ENCODE measurements around the gene NFRKB. TPM values are rescaled to one million over a fixed set of nuclear protein-coding genes. Genes with fewer than 3 reads are reported as not detected.
"Not testable (repeated sequence)": the region's sequence is repeated elsewhere in the genome, so short reads cannot be mapped to it uniquely, and the experiment has no call there.

Gene NFRKB
- total RNA-seq, 1 donor from 2014 or later = 24.3 TPM

DNA sequence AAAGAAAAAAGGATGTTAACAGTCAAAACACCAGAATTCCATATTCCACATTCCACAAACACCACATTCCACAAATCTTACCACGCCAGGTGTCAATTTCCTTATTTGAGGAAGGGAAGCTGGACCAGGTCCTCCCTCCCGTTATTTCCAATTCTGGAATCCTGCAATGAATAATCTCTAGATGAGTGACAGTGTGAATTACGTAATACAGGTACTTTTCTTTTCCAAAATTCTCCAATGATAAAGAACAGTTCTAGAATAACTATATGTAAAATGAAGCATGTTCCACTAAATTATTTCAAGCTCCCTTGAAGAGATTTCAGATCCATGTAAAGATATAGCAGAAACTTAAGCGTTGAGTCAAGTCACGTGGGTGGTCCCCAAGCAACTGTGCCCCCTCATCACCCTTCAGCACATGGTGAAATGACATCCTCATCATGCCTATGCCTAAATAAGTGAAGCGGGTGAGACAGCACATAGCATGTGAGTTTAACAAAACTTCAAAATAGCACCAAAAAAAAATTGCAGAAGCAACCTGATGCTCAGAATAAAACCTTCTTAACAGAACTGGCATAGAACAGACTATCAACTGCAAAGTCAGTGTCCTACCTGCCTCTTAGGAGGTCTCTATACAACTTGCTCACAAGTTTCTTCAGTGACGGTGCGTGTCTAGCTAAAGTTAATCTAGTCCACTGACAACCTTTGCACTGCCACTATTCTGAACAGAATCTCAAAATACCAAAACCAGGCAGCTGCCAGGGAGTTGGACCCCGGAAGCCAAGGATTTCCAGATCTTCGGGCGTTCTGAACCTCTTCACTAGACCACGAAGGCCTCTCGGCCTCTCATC lies 876 bp downstream of the NFRKB start:
- DNase-seq (ENCODE audit: extremely low read depth, low read depth, low spot score) = no peak

DNA sequence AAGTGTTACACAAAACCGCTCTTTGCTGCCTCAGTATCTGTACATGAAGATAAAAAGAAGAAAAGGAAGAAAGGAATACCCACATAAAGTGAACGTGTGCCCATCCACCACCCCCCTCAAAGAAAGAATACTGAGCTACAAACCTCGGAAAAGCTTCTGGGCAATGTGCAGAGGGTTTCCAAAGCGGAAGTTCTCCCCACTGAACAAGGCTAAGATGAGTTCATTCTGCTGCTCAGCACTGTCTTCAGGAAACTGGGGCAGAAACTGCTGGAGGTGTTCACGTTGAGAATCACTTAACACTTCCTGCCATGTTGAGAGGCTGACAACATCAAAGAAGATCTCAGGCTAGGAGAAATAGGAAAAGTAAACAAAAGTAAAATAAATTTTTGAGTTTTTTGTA lies 6.9 kb downstream of the NFRKB start:
- no peak for DNase-seq (ENCODE audit: extremely low read depth, low read depth, low spot score)

DNA sequence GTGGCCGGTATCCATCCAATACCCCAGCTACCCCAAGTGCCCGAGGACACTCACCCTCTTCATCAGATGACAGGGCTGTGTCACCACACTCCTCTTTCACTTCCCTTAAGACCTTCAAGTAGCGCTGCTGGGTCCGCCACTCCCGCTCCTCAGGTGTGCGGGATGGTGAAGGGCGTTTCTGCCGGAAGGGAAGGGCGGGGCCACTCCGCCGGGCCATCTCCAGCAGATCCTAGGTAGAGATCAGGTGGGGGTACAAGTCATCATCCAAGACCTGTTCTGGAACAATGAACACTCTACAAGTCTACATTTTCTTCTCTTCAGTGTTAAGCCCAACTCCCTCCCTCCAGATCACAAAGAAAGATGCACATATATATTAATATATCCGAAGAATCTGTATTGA lies 10.0 kb downstream of the NFRKB start:
- DNase-seq (ENCODE audit: extremely low read depth, low read depth, low spot score) = no peak

DNA sequence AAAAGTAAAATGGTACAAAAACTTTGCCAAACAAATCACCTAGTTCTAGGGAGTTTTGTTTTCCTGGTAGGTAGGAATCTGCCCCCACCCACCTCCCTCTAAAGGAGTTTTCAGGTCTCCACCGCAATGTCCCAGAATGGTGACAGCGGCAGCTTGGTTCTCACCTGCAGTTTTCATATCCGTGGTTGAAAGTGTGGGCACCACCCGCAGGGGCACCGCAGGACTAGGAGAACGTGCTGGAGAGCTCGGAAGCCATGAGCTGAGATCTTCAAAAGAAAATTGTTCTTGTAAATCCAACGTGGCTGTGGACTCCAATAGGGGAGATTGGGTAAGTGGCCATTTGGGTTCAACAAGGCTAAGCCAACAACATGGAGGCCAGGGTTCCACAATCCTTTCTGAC lies 10.8 kb downstream of the NFRKB start:
- no peak for DNase-seq (ENCODE audit: extremely low read depth, low read depth, low spot score)

DNA sequence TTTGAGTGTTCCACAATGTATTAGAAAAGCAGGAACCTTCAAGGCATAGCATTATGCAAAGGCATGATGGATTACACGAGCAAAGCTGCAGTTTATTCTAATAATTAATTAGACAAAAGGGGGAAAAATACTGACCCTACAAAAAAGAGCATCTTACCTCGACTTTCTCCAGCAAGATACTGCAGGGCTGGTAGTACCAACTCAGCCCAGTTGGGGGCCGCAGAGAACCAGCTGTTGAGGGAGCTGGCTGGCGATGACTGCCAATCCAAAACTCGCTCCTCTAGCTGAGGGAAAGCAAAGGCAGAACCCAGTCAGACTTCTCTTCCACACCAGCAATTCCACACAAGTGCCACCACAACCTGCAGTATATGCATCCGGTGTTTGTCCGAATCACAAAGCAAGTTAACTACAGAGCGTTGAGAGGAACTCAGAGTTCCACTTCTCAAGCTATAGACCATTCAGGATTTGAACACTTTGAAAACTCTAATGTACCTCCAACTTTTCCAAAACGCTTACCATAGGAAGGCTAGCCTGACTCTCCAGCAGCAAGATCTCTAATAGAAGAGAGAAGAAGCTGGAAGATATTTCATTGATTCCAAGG lies 13.7 kb downstream of the NFRKB start:
- DNase-seq (ENCODE audit: extremely low read depth, low read depth, low spot score) = no peak

DNA sequence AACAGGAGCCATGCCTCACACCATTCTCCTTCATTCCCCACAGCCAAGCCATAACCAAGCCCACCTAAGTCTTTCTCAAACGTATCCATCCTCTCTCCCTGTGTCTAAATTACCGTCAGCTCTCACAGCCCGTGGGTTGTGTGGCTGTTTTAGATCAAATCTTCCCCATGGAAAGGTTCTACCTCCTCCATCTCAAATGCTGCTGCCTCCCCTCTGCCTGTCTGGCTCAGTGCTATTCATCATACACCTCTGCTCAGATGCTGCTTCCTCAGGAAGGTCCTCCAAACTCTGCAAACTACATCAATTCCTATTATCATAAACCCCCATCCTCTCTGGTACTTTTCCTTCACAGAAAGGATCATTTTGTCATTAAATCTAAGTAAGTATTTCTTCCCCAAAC lies 15.1 kb downstream of the NFRKB start:
- no peak for DNase-seq (ENCODE audit: extremely low read depth, low read depth, low spot score)

DNA sequence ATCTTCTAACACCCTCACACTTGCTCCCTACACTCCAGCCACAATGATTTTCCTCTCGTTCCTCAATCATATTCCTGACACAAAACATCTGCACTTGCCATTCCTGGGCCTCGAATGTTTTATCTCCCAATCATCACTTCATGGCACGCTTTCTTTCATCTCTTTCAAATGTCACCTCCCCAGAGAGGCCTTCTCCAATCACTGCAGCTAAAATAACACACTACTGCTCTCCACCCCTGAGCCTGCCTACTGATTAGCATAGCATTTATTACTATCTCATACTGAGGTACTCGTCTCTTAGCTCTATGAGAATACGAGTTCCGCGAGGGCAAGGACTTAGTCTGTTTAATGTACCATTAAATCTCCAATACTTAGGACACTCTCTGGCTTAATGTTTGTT lies 23.5 kb downstream of the NFRKB start:
- no peak for DNase-seq (ENCODE audit: extremely low read depth, low read depth, low spot score)

DNA sequence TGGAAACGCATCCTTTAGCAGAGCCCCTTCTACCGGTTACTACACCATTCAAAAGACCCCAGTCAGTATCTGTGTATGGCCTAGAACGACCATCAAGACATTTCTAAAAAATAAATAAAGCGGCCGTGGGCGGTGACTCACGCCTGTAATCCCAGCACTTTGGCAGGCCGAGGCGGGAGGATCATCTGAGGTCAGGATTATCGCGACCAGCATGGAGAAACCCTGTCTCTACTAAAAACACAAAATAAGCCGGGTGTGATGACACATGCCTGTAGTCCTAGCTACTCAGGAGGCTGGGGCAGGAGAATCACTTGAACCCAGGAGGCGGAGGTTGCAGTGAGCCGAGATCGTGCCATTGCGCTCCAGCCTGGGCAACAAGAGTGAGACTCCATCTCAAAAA lies 26.8 kb downstream of the NFRKB start:
- not testable (repeated sequence) for DNase-seq (ENCODE audit: extremely low read depth, low read depth, low spot score)

DNA sequence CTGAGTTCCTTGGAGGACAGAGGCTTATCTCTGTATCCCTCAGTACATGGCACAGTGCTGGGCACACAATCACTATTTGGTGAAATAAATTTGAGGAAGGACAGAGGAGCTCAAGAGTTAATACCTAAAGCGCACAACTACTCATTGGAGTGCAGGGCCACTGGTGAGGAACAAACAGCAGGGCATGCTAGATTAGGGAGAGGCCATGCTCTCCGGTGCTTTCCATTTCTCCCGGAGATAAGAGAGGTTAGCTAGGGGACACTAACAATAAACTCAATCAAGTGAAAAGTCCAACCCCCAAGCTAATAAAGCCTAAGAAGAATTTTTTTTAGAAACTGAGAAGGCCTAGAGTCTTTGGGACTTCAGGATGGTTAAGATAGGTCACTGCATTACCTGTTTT lies 29.1 kb downstream of the NFRKB start:
- no peak for DNase-seq (ENCODE audit: extremely low read depth, low read depth, low spot score)

DNA sequence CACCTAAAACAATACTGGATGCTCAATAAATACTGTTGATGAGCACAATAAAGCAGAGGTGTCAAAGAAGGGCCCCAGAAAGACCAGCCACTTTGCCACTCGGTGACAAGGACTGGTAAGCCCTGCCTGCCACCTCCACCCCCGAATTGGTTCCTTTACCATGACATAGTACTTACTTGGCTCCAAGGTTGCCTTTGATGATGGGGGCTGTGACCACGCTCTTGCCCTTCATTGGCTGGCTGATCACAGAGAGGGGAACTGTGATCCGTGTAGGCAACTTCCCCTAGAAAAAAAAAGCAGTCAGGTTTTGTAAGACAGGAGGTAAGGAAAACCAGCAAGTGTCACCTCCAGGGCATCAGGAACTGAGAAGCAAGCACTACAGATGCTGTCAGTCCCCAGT lies 29.7 kb downstream of the NFRKB start:
- DNase-seq (ENCODE audit: extremely low read depth, low read depth, low spot score) = no peak

DNA sequence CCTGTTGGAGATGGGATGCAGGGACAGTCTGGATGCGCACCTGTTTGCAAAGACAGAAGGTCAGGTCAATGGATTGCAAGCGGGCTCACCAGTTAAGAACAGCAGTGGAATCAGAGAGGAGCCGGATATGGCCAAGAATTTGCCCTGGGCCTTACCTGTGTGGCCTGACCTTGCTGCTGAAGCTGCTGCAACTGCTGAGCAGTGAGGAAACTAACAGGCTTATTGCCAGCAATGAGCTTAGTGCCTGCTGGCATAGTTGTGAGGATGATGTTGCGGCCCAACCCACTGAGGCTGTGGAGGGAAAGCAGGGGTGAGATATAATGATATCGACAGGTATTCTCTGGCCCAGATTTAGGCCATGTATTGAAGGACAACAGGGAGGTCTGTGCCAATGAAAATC lies 30.6 kb downstream of the NFRKB start:
- DNase-seq (ENCODE audit: extremely low read depth, low read depth, low spot score) = no peak

DNA sequence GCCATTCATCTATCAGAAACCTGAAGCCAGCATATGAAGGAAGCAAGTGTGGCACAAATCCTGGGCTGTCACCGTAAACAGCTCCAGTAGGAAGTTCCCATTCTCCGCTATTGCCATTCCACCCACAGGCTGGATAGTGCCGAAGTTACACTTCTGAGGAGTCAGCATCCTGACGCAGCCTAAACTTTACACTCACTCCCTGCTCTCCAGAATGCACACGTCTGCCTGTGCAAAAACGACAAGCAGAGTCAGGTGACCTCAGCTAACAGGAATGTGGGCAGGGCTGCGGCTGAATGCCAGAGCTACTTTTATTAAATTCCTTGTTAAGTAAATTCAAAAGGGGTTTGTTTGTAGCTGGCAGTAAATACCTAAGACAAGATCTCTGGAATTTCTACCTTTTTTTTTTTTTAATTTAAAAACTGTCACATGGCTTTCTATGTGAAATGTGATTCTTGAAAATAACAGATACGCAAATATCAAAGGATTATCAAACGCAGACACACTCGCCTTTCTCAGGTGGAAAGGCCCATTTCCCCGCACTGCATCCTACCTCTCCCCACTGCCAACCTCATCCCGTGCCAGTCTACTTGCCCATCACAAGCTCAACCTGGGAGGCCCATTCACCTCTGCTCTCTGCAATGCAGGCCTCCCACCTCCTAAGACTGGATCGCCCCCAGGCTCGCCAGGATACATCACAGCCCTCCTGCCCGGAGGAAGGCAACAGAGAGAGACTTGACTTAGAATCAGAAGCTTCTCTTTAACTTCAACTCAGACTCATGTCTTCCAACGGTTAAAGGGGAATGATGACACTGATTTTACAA lies 33.5 kb downstream of the NFRKB start:
- peak; percentile 78 for DNase-seq (ENCODE audit: extremely low read depth, low read depth, low spot score)

DNA sequence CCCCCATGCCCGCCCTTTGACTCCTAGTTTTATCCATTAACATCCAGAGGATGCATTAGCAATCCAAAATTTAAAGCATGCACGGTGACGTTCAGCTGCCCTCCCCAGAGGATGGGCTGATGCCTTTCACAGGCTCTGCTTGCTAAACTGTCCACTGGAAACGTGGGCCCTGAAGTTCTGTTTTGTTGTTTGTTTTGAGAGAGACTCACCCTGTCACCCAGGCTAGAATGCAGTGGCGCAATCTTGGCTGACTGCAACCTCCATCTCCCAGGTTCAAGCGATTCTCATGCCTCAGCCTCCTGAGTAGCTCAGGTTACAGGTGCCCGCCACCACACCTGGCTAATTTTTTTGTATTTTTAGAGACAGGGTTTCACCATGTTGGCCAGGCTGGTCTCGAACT lies 39.3 kb downstream of the NFRKB start:
- no peak for DNase-seq (ENCODE audit: extremely low read depth, low read depth, low spot score)

DNA sequence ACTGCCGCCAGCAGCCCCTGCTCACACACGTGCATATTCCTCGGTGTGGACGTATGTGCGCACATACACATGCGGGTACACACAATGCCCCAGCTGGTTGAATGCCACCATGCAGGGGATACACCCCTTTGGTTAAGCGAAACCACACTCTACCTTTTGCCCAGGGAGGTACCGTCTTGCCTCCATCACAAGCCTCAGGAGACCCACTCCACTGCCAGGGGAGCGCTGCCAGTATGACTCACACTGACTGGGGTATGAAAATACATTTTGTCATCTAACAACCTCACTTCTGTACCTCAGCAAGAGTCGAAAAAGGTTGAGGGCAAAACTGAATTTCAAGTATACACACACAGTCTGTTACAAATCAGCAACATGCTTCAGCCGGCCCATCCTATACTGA lies 40.3 kb downstream of the NFRKB start:
- no peak for DNase-seq (ENCODE audit: extremely low read depth, low read depth, low spot score)

DNA sequence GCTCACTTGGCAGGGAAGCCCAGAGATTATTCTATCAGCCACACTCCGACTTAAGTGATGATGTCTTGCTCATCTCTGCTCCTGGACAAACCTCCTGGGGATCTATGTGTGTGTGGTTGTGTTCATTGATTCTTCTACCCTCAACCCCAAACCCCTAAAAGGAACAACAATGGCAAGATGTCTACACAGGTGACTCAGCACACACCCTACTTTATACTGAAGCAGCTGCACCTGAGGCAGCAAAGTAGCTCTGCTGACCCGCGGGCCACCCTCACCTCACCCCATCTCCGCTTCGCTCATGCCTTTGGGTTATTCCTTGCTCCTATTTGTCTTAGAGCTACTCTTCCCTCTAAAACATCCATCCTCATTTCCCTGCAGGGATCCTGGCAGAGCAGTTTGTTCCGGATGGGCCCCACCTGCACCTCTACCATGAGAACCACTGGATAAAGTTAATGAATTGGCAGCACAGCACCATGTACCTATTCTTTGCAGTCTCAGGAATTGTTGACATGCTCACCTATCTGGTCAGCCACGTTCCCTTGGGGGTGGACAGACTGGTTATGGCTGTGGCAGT lies 41.1 kb downstream of the NFRKB start:
- DNase-seq (ENCODE audit: extremely low read depth, low read depth, low spot score) = no peak

DNA sequence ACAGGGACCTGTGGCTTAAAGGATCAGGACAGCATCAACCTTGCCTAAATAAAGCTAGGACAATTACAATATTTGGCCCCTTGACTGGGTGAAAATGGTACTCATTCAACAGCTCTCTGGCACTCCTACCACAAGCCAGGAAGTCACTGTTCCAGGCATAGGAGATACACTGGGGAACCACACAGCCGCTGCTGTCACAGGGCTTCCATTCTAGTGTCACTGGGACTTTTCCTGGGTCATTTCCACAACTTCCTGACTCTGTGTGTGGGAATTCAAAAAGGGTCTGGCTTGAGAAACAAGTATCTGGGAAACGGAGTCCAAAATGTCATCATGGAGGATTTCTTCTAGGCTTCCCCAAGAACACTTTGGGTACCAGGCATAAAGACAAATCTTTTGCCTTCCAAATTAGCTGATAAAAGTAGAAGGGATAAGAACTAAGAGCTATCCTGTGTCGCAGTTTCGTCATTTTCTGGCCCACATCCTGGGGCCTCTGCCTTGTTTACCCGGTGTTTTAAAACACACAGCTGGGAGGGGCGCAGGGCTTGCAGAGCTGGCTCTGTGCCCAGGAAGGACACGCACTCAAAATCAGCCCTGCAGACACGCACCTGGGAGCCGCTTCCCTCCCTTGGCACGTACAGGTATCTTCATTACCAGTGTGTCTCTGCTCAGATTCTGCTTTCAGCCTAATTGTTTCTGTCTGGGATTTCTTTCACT lies 41.7 kb downstream of the NFRKB start:
- no peak for DNase-seq (ENCODE audit: extremely low read depth, low read depth, low spot score)

DNA sequence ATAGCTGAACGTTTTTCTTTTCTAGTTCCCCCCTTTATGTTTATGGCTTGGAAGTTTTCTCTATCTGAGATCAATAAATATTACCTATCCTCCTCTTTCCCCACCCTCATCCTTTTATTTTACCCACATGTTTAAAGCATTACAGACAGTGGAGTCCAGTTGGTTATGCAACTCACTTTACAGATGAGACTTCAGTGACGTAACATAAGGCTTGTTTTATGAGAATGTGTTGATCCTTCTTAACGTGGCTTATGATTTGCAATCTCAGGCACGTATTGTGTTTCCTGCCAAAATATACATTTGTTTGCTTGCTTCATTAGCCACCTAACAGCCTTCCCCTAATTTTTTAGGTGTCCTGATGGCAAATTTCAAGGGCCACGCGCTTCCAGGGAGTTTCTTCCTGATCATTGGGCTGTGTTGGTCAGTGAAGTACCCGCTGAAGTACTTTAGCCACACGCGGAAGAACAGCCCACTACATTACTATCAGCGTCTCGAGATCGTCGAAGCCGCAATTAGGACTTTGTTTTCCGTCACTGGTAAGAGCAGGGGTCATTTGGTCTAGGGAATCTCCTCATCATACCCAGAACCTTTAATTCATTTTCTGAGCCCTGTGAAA lies 43.1 kb downstream of the NFRKB start:
- no peak for DNase-seq (ENCODE audit: extremely low read depth, low read depth, low spot score)

DNA sequence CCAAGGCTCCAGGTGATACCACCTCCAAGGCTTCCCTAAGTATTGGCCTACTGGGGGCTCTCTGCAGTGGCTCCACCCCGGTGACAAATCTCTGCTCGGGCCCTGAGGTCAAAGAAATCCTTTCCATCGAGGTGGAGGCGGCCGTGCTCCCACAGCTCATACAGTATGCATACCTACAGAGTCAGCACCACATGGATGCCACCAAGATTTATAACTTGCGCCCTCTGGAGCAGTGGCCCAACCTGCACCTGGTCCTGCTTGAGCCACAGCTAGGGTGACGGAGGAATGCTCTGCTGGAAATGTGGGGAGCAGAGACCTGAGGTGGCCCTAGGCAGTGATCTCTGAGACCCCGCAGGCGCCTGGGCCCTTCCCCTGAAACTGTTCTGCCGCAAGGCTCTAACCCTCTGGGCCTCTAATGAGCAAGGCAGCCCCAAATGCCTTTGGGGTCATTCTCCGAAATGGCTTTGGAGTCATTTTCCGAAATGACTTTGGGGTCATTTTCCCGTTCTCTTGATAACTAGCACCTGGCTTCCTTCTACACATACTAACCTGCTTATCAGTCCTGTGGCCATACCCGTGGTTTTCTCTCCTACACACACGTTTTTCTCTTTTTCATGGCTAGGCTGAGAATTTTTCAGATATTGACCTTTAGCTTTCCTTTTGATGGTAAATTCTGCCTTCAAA lies 45.8 kb downstream of the NFRKB start:
- DNase-seq (ENCODE audit: extremely low read depth, low read depth, low spot score) = no peak

DNA sequence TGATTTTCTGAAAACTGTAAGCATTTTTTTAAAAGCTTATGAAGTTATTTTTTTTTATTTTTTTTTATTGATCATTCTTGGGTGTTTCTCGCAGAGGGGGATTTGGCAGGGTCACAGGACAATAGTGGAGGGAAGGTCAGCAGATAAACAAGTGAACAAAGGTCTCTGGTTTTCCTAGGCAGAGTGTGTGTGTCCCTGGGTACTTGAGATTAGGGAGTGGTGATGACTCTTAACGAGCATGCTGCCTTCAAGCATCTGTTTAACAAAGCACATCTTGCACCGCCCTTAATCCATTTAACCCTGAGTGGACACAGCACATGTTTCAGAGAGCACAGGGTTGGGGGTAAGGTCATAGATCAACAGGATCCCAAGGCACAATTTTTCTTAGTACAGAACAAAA lies 48.0 kb downstream of the NFRKB start:
- not testable (repeated sequence) for DNase-seq (ENCODE audit: extremely low read depth, low read depth, low spot score)

Measured in glomerular endothelial cell (primary cell).